ENCODE results near the gene SHQ1.

GRCh38 chr3:72888546-72889309 lies 40.5 kb upstream of the SHQ1 start:
- TF ChIP-seq CTCF (IDR thresholded peaks at IDR 0.05), result no peak
- no peak for TF ChIP-seq POLR2A (IDR thresholded peaks at IDR 0.05)
